Measurements from ENCODE around the gene SCLY. TPM values are rescaled to one million over a fixed set of nuclear protein-coding genes. Genes with fewer than 3 reads are reported as not detected.

Gene SCLY
- polyA plus RNA-seq, 2 donors, result 6.3 to 6.6 TPM

DNA sequence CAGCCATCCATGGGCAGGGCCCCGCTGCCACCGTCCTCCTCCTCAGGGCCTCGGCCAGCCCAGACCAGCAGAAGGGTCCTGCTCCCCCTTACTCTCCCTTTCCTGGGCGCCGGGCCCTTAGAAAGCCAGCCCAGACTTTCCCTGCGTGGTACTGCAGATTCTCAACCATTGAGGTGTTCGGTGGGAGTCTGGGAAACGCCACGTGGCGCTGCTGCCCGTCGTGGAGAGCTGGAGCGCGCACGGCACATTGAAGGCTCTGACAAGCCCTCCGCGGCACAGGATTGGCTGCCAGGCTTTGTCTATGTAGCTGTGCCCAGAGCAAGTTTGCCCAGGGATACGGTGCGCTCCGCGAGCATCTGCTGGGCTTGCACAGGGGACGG, 67.2 kb downstream of the SCLY start:
- no peak overlapping the region for H3K4me3 ChIP-seq (ENCODE audit: low read depth in 1 of 2, low read length in 2 of 2)
- H3K4me1 ChIP-seq (ENCODE audit: control insufficient read depth in 2 of 2, insufficient read depth in 2 of 2, low read length in 1 of 2), result peaks cover 0 to 7% of the 10 kb centered on the region in 2 donors
- 86% methylated on average over 22 of the region's 22 CpGs for WGBS, 2 donors
- no peak overlapping the region for H3K27ac ChIP-seq (ENCODE audit: low read depth in 2 of 2, low read length in 1 of 2)
- H3K36me3 ChIP-seq (ENCODE audit: control insufficient read depth in 2 of 2, insufficient read depth in 2 of 2, low read length in 1 of 2), result no peaks in the 10 kb centered on the region
- H3K9me3 ChIP-seq (ENCODE audit: control insufficient read depth in 2 of 2, insufficient read depth in 1 of 2, low read depth in 1 of 2, low read length in 1 of 2), result no peaks in the 10 kb centered on the region
- no peaks in the 10 kb centered on the region for H3K27me3 ChIP-seq (ENCODE audit: control insufficient read depth in 1 of 2, insufficient read depth in 2 of 2, low read length in 2 of 2)

DNA sequence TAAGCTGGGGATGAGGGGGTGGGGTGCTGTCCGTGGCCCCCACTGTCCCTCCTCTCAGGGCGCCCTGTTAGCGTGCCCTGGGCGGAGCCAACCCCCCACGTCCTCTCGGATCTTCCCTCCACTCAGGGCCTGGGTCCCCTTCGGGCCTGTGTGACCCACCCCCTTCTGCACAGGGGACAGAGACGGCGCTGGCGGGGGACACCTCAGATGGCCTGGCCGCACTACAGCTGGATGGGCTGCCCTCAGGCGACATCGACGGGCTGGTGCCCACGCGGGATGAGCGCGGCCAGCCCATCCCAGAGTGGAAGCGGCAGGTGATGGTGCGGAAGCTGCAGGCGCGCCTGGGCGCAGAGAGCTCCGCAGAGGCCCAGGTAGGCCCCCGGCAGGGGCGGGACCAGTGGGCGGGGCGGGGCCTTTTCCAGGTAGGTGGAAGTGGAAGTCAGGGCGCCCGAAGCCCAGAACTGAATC, 67.8 kb downstream of the SCLY start:
- Histone ChIP-seq H3K4me3 (ENCODE audit: low read depth in 1 of 2, low read length in 2 of 2) (no peak overlapping the region), H3K36me3 (ENCODE audit: control insufficient read depth in 2 of 2, insufficient read depth in 2 of 2, low read length in 1 of 2) (no peaks in the 10 kb centered on the region), H3K27me3 (ENCODE audit: control insufficient read depth in 1 of 2, insufficient read depth in 2 of 2, low read length in 2 of 2) (no peaks in the 10 kb centered on the region), H3K27ac (ENCODE audit: low read depth in 2 of 2, low read length in 1 of 2) (no peak overlapping the region), H3K4me1 (ENCODE audit: control insufficient read depth in 2 of 2, insufficient read depth in 2 of 2, low read length in 1 of 2) (peaks cover 0 to 7% of the 10 kb centered on the region in 2 donors), H3K9me3 (ENCODE audit: control insufficient read depth in 2 of 2, insufficient read depth in 1 of 2, low read depth in 1 of 2, low read length in 1 of 2) (no peaks in the 10 kb centered on the region)
- 70% methylated on average over 30 of the region's 30 CpGs for WGBS, 2 donors

DNA sequence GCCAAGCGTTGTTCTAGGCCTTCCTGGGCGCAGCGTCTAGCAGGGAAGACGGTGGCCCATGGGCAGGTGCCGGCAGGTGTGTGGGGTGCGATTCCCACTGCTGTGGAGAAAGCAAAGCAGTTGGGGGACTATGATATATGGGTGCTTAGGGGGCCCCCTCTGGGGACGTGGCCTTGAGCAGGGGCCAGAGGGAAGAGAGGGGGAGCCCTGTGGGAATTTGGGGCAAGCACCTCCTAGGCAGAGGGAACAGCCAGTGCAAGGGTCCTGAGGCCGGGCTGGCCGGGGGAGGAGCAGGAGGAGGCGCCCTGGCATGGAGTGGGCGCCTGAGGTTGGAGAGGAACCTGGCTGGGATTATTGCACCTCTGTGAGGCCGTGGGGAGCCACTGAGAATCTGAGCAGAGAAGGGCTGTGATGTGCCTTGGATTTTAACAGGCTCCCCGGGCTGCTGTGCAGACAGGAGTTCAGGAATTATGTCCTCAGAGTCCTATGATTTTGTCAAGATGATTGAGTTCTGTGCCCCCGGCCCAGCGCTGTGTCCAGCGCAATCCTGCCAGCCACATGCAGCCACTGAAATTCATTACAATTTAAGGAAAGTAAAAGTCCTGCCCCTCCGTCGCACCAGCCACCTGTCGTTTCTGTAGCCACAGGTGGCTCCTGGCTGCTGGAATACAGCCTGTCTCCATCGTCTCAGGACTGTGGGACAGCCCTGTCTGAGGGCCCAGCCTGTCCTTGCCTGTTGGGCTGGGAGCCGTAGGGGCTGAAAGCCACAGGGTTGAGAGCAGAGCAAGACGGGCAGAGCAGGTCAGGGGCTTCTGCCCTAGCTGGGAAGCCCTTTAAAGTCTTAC, 68.6 kb downstream of the SCLY start:
- Histone ChIP-seq H3K4me3 (ENCODE audit: low read depth in 1 of 2, low read length in 2 of 2) (no peak overlapping the region), H3K36me3 (ENCODE audit: control insufficient read depth in 2 of 2, insufficient read depth in 2 of 2, low read length in 1 of 2) (no peaks in the 10 kb centered on the region), H3K9me3 (ENCODE audit: control insufficient read depth in 2 of 2, insufficient read depth in 1 of 2, low read depth in 1 of 2, low read length in 1 of 2) (no peaks in the 10 kb centered on the region), H3K4me1 (ENCODE audit: control insufficient read depth in 2 of 2, insufficient read depth in 2 of 2, low read length in 1 of 2) (peaks cover 0 to 6% of the 10 kb centered on the region in 2 donors), H3K27me3 (ENCODE audit: control insufficient read depth in 1 of 2, insufficient read depth in 2 of 2, low read length in 2 of 2) (no peaks in the 10 kb centered on the region), H3K27ac (ENCODE audit: low read depth in 2 of 2, low read length in 1 of 2) (no peak overlapping the region)
- 85 to 87% methylated on average over 22 of the region's 22 CpGs for WGBS, 2 donors

DNA sequence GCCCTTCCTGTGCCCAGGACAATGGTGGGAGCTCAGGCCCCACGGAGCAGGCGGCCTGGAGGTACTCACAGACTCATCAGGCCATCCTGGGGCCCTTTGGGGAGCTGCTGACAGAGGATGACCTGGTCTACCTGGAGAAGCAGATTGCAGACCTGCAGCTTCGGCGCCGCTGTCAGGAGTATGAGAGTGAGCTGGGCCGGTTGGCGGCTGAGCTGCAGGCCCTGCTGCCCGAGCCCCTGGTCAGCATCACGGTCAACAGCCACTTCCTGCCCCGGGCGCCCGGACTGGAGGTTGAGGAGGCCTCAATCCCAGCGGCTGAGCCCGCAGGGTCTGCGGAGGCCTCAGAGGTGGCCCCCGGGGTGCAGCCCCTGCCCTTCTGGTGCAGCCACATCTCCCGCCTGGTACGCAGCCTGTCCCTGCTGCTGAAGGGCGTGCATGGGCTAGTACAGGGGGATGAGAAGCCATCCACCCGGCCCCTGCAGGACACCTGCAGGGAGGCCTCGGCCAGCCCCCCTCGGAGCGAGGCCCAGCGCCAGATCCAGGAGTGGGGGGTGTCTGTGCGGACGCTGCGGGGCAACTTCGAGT, 69.4 kb downstream of the SCLY start:
- no peaks in the 10 kb centered on the region for H3K27me3 ChIP-seq (ENCODE audit: control insufficient read depth in 1 of 2, insufficient read depth in 2 of 2, low read length in 2 of 2)
- peaks cover 0 to 6% of the 10 kb centered on the region in 2 donors for H3K4me1 ChIP-seq (ENCODE audit: control insufficient read depth in 2 of 2, insufficient read depth in 2 of 2, low read length in 1 of 2)
- WGBS, 2 donors, result 86 to 94% methylated on average over 28 of the region's 28 CpGs

DNA sequence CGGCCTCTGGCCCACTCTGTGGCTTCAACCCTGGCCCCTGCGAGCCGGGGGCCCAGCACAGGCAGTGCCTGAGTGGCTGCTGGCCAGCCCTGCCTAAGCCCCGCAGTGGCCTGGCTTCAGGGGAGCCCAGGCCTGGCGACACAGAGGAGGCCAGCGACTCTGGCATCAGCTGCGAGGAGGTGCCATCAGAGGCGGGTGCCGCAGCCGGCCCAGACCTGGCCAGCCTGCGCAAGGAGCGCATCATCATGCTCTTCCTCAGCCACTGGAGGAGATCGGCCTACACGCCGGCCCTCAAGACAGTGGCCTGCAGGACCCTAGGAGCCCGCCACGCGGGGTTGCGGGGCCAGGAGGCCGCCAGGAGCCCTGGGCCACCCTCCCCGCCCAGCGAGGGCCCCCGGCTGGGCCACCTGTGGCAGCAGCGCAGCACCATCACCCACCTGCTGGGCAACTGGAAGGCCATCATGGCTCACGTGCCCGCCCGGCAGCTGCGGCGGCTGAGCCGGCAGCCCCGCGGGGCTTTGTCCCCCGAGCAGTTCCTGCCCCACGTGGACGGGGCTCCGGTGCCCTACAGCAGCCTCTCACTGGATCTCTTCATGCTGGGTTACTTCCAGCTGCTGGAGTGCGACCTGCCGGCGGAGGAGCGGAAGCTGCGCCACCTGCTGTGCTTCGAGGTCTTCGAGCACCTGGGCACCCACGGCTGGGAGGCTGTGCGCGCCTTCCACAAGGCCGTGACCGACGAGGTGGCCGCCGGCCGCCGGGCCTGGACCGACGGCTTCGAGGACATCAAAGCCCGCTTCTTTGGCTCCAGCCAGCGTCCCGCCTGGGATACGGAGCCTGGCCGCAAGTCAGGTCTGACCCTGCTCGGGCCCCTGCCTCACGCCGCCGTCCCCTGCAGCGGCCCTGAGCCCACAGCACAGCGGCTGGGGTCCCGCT, 70.2 kb downstream of the SCLY start:
- WGBS, 2 donors, result 91% methylated on average over 65 to 68 of the region's 68 CpGs
- Histone ChIP-seq H3K4me1 (ENCODE audit: control insufficient read depth in 2 of 2, insufficient read depth in 2 of 2, low read length in 1 of 2) (peaks cover 0 to 6% of the 10 kb centered on the region in 2 donors), H3K9me3 (ENCODE audit: control insufficient read depth in 2 of 2, insufficient read depth in 1 of 2, low read depth in 1 of 2, low read length in 1 of 2) (no peaks in the 10 kb centered on the region), H3K4me3 (ENCODE audit: low read depth in 1 of 2, low read length in 2 of 2) (no peak overlapping the region), H3K36me3 (ENCODE audit: control insufficient read depth in 2 of 2, insufficient read depth in 2 of 2, low read length in 1 of 2) (no peaks in the 10 kb centered on the region), H3K27me3 (ENCODE audit: control insufficient read depth in 1 of 2, insufficient read depth in 2 of 2, low read length in 2 of 2) (no peaks in the 10 kb centered on the region), H3K27ac (ENCODE audit: low read depth in 2 of 2, low read length in 1 of 2) (no peak overlapping the region)

More for the DNA sequence above, 69.4 kb downstream of the SCLY start:
- Histone ChIP-seq H3K4me3 (ENCODE audit: low read depth in 1 of 2, low read length in 2 of 2) (no peak overlapping the region), H3K36me3 (ENCODE audit: control insufficient read depth in 2 of 2, insufficient read depth in 2 of 2, low read length in 1 of 2) (no peaks in the 10 kb centered on the region), H3K27ac (ENCODE audit: low read depth in 2 of 2, low read length in 1 of 2) (no peak overlapping the region), H3K9me3 (ENCODE audit: control insufficient read depth in 2 of 2, insufficient read depth in 1 of 2, low read depth in 1 of 2, low read length in 1 of 2) (no peaks in the 10 kb centered on the region)

DNA sequence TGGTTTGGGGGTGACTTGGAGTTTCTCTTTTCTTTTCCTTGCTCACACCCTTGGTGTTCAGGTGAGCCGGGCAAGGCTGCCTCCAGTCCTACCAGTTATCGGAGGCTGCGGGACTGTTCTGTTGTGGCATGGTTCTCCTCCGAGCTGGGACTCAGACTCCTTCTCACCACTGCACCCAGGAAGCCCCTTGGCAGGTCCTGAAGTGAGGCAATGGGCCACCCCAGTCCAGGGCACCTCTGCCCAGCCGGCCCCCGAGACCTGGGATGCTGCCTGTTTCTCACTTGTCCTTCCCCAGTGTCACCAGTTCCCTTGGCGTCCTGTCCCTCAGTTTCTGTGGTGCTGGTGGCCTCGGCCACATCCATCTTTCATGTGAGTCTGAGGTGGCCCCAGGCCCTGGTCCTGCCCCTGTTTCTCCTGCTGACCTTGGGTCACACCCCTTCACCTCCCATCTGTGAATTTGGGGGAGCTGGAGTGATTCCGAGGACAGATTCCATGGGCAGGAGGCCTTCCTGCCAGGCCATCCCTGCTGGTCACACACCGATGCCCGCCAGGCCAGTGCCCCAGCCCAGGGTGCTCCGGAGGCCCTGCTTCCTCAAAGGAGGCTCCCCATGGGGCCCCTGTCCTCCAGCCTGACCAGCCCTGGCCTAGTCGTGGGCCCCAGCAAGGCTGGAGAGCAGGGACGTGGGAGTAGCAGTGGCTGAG, 71.1 kb downstream of the SCLY start:
- no peaks in the 10 kb centered on the region for H3K36me3 ChIP-seq (ENCODE audit: control insufficient read depth in 2 of 2, insufficient read depth in 2 of 2, low read length in 1 of 2)
- no peaks in the 10 kb centered on the region for H3K9me3 ChIP-seq (ENCODE audit: control insufficient read depth in 2 of 2, insufficient read depth in 1 of 2, low read depth in 1 of 2, low read length in 1 of 2)
- H3K4me3 ChIP-seq (ENCODE audit: low read depth in 1 of 2, low read length in 2 of 2), result no peak overlapping the region
- peaks cover 0 to 6% of the 10 kb centered on the region in 2 donors for H3K4me1 ChIP-seq (ENCODE audit: control insufficient read depth in 2 of 2, insufficient read depth in 2 of 2, low read length in 1 of 2)
- H3K27ac ChIP-seq (ENCODE audit: low read depth in 2 of 2, low read length in 1 of 2), result no peak overlapping the region
- WGBS, 2 donors, result 88 to 91% methylated on average over 13 to 14 of the region's 14 CpGs
- H3K27me3 ChIP-seq (ENCODE audit: control insufficient read depth in 1 of 2, insufficient read depth in 2 of 2, low read length in 2 of 2), result no peaks in the 10 kb centered on the region

DNA sequence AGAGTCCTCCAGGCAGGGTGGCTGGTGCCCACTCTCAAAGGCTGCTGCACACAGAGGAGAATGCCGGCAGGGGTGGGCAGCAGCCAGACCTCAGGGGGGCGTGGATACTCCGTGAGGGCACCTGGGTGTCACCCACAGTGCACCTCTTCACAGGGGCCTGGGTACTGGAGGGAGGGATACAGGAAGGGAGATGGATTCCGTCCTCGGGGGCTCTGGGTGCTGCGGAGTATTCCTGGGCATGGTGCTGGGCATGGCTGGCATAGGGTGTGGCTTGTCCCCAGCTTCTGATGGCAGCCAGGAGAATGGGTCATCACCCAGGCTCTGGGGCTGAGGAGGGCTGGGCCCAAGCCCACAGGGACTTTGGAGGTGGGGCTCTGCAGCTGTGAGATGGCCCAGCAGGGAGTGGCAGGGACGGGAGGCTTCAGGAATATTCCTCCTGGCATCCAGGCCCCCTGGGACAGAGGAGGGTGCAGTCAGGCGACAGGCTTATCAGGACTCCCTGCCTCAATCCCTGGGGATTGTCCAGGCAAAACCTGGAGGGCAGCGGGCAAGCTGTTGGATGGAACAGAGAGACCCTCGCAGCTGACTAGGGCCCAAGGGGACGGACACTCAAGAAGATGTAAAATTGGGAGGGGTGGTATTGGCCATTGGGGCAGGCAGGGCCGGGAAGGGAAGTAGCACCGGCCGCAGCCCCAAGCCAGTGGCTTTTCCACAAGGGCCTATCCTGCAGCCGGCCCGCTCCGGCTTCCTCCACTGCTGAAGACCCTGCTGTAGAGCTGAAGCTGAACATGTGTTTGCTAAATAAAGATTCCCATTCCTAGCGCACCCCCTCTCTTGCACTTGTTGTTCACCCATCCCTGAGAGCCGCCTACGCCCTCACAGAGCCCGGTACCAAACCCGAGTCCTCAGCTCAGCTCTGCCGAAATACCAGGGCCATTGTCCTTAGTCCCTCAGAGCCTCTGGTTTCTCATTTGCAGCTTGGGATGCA, 72.0 kb downstream of the SCLY start:
- WGBS, 2 donors, result 89% methylated on average over 23 of the region's 23 CpGs
- Histone ChIP-seq H3K36me3 (ENCODE audit: control insufficient read depth in 2 of 2, insufficient read depth in 2 of 2, low read length in 1 of 2) (no peaks in the 10 kb centered on the region), H3K27me3 (ENCODE audit: control insufficient read depth in 1 of 2, insufficient read depth in 2 of 2, low read length in 2 of 2) (no peaks in the 10 kb centered on the region), H3K27ac (ENCODE audit: low read depth in 2 of 2, low read length in 1 of 2) (no peak overlapping the region), H3K4me1 (ENCODE audit: control insufficient read depth in 2 of 2, insufficient read depth in 2 of 2, low read length in 1 of 2) (peaks cover 0 to 6% of the 10 kb centered on the region in 2 donors), H3K4me3 (ENCODE audit: low read depth in 1 of 2, low read length in 2 of 2) (no peak overlapping the region), H3K9me3 (ENCODE audit: control insufficient read depth in 2 of 2, insufficient read depth in 1 of 2, low read depth in 1 of 2, low read length in 1 of 2) (no peaks in the 10 kb centered on the region)

DNA sequence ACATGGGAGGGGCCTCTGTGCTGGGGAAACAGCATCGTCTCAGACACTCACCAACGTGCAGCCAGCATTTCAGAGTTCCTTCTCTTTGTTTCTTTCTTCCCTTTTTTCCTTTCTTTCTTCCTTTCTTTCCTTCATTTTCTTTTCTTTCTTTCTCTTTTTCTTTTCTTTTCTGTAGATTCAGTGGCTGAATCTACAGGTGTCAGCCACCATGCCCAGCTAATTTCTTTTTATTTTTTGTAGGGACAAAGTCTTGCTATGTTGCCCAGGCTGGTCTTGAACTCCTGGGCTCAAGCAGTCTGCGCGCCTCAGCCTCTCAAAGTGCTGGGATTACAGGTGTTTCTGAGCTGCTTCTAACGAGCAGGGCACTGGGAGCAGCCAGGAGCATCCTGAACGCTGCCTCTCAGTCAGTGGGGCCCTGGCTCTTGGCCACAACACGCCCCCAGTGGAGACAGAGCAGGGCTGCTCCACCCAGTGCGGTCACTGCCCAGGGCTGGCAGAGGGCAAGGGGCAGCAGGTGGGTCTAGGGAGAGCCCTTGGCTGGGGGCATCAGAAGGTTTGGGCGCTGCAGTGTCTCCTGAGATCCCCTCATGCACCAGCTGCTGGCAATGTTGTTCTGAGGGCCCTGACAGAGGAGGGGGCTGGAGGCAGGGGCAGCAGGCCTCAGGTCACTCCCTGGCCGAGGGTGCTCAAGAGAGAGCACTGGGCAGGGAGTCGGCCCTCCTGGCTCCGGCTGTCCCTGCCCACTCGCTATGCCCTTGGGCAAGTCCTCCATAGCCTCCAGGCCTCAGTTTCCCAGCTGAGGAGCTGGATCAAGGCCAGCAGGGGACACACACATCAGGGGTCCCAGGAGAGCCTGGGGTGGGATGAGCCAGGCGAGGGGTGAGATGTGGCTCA, 72.9 kb downstream of the SCLY start:
- H3K27me3 ChIP-seq (ENCODE audit: control insufficient read depth in 1 of 2, insufficient read depth in 2 of 2, low read length in 2 of 2), result no peaks in the 10 kb centered on the region
- H3K4me1 ChIP-seq (ENCODE audit: control insufficient read depth in 2 of 2, insufficient read depth in 2 of 2, low read length in 1 of 2), result peaks cover 0 to 9% of the 10 kb centered on the region in 2 donors
- H3K36me3 ChIP-seq (ENCODE audit: control insufficient read depth in 2 of 2, insufficient read depth in 2 of 2, low read length in 1 of 2), result no peaks in the 10 kb centered on the region
- H3K4me3 ChIP-seq (ENCODE audit: low read depth in 1 of 2, low read length in 2 of 2), result no peak overlapping the region
- no peak overlapping the region for H3K27ac ChIP-seq (ENCODE audit: low read depth in 2 of 2, low read length in 1 of 2)
- 72 to 76% methylated on average over 14 of the region's 14 CpGs for WGBS, 2 donors
- no peaks in the 10 kb centered on the region for H3K9me3 ChIP-seq (ENCODE audit: control insufficient read depth in 2 of 2, insufficient read depth in 1 of 2, low read depth in 1 of 2, low read length in 1 of 2)

Measured in esophagus (tissue), 2 donors.